HuH-7.5 (cell line): ENCODE measurements around the gene VIPR2.

ENCODE experiments used
- DNase-seq: peaks from one replicate; pipeline ENCODE4 v3.0.0; 2011; ENCODE audit warnings: low spot score

VIPR2 gene

DNA sequence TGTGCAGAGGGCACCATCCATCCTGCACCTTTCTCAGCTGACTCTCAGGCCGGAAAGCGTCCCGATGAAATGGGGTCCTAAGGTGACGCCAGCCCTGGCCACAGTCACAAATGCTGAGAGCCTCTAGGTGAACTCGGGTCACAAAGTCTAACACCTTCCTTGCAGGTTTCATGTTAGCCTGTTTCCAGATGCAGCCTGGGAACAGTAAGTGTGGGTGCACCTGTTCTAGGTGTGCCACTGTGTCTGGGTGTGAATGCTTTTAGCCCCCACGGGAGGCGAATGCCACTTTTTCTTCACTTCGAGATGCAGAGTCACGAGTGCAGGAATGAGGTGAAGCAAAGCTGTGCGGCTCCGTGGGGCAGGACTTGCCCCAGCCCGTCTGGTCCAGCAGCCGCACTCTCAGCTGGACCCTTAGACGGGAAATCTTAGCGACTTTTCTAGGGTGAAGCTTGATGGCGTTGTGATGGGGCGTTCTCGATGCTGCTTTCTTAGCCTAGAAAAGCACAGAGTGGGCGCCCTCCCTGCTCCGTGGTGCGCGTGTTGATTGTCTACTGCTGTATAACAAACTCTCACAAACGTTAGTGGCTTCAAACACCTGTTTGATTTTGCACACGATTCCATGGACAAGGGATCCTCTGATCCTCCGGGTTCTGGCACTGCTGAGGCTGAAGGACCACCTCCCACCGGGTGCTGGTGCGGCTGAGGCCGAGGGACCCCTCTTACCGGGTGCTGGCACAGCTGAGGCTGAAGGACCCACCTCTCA is 13.6 kb upstream of the VIPR2 start:
- DNase-seq: no peak

DNA sequence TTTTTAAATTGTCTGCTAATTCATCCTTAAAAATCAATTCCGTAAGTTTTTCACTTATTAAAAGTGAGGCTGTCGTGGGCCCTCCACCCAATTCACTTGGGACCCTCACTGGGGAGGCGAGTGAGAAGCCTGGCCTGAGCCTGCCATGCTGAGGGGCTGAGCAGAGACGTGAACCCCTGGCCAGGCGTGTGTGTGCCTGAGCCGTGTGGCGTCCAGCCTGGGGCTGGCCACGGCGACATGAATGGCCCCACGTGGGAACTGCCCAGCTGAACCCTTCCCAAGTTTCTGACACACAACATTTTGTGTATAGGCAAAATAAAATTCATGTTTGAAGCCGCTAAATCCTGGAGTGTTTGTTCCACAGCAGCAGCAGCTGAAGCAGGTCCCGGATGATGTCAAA is 13.0 kb upstream of the VIPR2 start:
- no peak for DNase-seq

DNA sequence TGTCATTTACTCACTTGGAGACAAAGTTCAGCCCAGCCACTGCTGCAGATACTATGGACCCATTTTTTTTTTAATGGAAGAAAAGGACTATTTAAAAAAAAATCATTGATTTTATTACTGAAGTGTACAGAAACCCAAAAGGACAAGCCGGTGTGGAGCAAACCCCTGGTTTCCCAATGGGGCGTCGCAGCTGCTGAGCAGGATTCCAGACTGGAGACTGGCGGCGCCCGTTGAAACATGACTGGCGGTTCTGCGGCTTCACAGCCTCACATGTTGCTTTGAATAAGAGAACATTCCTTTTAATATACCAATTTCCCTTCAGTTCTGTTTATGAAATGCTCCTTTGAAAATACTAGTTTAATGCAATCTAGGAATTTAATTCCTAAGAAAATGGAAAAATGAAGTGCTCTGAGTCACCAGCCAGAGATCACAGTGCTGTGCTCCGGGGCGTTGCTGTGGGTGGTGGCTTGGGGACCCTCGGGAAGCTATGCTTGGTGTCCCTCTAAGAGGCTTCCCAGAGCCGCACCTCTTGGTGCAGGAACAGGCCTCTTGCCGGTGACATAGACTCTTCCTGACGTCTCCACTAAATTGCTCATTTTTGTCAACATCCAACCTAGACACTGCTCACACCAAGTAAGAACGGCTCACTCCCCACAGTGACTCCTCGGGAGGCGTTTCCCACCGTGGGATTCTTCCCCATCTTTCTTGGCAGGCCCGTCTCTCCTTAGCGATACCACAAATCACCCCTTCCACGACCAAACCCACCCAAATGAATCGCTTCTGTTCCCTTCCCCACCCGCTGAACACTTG is 12.0 kb upstream of the VIPR2 start:
- no peak for DNase-seq

DNA sequence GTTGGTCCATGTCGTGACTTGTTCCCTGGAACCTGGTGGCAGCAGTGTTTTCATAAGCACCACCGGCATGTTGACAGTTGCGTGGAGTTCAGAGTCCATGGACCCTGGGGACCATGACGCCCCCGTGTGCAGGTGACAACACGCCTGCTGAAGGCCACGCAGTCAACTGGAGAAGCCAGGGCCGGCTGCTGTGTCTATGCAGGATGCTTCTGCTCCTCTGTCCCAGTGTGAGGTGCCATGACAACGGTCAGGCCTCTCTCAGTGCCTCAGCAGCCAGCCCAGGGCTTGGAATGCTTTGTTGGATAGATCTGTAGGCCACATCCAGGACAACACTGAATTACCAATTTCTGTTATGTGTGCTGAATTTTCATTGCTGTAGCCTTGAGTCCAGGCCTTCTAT is 10.7 kb upstream of the VIPR2 start:
- DNase-seq: no peak

DNA sequence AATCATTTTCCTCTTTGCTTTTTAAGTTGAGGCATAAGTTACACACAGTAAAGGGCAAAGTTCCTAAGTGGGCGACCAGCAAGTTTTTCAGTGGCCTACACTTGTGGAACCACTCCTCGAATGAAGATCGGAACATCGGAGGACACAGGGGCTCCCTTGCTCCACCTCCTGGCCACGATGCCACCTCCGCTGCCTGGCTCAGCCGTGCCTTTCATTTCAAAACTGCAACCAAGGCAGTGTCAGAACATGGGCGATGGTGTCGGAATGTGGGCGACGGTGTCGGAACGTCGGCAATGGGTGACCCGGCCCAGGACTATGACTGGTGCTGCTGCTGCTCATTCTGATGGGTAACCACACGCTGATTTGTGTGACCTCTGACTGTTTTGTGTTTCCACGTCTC is 9.6 kb upstream of the VIPR2 start:
- no peak for DNase-seq

DNA sequence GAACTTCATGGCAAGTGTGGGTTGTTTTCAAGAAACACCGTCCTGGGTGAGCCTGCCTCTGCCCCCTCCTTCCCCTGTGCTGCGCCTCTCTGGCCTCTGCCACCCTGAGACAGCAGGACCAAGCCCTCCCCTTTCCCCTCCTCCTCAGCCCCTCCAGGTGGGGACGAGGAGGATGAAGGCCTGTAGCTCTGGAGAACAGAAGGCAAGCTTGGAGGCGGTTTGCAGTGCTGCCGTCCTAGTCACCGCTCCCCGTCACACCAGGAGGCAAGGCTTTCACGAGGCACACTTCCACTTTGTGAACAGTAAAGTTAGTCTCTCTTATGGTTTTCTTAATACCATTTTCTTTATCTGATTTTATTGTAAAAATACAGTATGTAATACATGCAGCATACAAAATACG is 8.8 kb upstream of the VIPR2 start:
- no peak for DNase-seq

DNA sequence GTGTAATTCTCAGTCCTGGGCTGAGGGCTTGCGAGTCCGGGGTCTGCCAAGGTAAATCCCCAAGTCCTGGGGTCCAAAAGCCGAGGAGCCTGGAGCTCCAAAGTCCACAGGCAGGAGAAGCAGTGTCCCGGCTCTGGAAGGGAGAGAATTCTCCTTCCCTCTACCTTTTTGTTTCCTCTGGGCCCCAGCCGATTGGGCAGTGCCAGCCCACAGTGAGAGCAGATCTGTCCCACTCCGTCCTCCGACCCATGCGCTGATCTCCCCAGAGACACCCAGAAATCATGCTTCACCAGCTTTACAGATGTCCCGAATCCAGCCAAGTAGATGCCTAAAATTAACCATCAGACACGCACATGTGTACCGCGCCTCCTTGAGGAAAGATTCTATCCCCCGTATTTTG is 8.1 kb upstream of the VIPR2 start:
- DNase-seq: no peak

DNA sequence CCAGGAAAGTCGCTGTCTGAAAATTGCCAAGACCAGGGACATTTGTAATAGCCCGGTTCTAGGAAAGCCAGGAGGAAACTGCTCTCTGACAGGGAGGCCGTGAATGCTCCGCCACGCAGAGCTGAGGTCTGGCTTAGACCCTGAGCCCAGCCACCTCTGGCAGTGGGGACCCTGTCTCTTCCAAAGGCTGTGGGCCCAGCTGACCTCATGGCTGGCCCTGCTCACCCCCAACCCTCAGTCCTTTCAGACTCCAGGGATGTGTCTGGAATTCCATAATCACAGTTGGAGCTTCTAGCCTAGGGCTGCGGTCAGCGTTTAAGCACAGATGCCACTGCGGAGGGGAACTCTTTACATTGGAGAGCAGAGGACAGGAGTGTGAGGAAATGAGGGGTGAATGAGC is 6.6 kb upstream of the VIPR2 start:
- DNase-seq: no peak

DNA sequence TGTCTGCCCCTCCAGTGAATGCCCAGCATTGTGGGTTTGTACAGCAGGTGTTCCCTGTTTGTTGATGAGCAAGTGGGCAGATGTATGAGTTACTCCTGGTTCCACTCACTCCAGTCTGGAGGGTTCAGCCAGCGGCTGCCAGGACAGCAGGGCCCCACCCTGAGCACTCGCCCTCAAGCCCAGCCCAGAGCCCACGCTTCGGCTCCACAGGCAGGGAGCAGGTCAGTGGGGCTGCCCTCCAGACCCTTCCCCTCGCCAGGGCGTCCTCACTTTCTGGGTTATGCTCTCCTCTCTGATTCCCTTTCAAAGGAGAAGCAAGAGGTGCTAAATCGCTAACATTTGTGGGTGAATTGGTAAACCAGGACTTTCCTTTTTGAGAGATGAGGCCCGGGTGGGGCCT is 4.8 kb upstream of the VIPR2 start:
- no peak for DNase-seq

DNA sequence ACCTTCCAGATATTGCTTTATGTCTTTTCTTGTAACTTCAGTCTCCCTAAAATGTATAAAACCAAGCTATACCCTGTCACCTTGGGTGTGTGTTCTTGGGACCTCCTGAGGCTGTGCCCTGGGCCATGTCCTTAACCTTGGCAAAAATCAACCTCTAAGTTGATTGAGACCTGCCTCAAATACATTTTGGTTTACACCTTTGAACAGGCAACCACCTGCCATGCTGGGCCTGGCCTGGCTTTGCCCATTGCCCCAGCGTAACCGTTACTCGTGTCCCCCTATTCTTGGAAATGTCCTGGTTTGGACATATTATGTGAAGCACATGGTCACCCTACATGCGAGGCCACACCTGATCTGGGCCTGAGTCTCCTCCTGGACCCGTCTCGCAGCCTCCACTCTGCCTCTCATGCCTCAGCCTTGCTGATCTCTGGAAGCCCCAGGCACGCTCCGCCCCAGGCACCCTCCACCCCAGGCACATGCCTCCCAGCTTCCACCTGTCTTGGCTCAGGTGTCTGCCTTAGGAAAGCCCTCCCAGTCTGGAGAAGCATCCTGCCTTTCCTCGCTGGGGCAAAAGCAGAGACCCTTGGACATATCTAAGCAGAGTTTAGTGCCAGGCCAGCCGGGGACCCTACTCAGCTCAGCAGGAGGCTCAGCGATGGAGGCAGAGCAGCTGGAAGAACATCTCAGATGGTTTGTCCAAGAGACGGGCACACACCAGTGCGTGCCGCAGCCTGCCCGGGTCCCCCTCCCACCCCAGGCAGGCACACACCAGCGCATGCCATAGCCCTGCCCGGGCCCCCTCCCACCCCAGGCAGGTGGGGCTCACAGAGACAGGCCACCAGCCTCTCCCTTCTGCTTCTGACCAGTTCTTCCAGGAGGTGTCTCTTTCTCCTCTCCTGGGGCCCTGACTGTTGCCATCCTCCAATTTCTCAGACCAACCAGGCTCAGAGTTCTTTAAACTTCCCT is 4.0 kb upstream of the VIPR2 start:
- no peak for DNase-seq

DNA sequence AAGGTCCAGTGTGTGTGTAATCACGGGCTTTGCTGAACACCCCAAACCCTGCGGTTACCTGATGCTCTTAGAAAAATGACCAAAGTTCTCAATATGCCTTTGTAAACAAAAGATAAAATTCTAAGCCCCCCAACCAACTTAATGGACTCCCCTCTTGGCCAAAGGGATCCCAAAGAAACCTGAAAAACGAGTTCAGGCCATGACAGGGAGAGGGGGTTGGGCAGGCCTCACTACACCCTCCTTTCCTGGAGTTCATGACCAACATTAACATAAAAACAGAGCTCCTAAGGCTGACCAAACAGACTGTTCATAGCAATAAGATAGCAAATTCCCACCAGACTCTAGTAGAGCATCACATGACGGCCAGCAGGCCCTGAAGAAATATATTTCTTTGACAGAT is 3.0 kb upstream of the VIPR2 start:
- DNase-seq: no peak

DNA sequence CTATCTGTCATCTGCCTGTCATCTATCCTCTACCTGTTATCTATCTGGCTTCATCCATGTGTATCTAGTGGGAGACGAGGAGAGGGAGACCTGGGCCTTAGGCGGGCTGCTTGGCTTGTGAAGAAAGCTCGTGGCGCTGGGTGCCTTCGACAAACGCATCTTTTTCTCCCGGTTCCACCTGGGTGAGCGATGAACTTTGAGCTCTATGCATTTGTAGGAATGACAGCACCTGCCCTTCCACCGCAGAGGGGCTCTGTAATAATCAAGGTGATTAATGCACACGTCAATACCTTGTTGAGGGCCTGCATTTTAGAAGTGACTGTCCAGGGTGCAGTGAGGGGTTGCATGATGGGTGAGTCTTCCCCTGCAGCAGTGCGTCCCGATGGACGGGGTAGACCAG is 2.6 kb upstream of the VIPR2 start:
- DNase-seq: no peak

DNA sequence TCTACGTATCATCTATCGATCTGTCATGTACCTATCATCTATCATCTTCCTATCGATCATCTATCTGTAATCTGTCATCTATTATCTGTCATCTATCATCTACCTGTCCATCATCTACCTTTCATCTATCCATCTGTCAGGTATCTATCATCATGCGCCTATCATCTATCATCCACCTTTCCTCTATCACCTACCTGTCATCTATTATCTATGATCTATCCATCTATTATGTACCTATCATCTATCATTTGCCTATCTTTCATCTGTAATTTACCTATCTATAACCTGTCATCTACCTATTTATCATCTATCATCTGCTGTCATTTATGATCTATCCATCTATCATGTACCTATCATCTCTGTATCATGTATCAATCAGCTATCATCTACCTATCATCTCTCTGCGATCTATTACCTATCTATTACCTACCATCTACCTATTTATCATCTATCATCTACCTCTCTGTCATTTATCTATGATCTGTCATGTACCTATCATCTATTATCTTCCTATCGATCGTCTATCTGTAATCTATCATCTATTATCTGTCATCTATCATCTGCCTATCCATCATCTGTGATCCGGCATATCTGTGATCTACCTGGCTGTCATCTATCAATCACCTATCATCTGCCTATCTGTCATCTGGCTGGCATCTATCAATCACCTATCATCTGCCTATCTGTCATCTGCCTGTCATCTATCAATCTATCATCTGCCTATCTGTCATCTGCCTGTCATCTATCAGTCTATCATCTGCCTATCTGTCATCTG is 1.6 kb upstream of the VIPR2 start:
- DNase-seq: no peak

DNA sequence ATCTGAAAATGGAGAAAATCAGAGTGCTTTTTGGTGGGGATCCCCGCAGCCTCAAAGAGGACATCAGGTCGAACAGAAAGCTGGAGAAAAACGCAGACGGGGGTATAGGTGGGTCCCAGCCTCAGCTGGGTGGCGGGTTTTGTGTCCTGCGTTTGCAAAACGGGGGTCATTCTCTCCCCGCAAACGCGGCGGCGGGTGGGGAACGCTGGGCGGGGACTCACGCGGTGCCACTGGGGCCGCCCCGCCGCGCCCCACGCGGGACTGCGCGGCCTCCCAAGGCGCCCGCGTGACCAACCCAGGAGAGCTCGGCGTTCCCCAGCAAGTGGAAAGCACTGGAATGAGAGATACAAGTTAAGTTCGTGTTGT is 806 bp upstream of the VIPR2 start:
- no peak for DNase-seq

DNA sequence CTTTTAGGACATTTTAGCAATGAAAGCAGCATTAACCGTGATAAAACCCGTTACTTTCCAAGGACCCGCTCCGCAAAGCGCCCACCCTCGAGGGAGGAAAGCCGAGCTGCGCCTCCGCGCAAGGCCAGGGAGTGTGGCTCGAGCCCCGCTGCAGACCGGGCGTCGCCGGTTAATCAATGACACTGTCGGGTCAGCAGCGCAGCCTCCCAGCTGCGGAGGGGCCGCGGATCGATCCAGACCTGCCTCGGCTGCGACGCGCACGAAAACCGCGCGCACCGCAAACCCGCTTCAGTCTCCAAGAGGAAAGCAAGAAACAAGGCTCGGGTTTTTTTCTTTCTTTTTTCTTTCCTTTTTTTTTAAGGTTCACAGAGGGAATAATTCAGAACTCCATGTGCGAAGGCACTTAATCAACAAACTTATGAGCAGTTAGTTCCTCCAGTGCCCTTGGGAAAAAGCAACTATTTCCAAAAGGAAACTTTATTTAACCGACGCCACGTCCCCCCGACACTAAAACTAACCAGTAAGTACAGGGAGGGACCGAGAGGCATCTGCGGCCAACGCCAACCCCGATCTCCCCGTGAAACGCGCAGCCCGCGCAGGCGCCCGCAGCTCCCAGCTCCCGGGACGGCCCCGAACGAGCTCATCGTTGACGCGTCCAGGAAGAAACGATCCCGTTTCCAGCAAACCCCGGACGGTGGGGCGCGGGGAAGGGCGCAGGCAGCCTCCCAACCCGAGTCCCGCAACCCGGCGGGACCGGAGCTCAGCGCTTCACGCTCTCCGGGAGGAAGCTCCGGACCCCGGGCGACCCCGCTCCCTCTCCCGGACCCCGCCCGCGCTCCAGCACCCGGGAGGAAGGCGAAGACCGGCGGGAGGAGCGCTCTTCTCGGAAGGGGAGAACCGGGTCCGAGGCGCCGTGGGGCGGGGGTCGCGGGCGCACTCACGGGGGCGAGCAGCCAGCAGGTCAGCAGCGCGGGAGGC is 598 bp downstream of the VIPR2 start:
- no peak for DNase-seq

DNA sequence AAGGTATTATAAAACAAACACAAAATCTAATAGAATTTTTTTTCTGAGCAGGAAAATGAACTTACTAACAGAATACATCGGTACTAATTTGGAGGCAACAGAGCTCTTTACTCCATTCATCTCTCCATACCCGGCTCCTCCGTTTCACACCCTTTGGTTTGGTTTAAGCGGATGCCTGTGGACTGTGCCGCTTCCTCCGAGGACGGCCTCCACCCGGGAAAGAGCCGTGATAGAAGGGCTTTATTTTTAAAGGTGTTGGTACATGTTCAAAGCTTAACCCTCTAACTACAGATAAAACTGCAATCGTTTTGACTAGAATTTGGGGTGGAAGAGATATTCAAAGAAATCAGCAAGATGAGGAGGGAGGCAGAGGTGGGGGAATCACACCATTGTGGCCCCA is 1.9 kb downstream of the VIPR2 start:
- no peak for DNase-seq

DNA sequence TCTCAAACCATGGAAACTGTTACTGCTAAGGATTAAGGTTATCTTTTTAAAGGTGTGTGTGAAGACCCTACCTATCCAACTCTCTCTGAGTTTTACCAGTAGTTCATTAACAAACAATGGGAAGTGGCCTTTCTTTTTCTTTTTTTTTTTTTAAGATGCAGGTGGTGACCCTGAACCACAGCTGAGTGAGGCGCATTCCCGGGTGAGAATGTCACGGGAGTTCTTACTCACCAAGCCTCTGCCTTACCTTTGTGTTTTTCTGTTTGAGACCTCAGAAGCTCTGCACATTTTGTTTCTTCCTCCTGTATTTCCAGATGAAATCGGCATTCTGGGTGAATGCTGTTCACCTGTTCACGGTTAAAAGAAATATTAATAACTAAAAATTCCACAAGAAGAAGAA is 2.5 kb downstream of the VIPR2 start:
- no peak for DNase-seq

DNA sequence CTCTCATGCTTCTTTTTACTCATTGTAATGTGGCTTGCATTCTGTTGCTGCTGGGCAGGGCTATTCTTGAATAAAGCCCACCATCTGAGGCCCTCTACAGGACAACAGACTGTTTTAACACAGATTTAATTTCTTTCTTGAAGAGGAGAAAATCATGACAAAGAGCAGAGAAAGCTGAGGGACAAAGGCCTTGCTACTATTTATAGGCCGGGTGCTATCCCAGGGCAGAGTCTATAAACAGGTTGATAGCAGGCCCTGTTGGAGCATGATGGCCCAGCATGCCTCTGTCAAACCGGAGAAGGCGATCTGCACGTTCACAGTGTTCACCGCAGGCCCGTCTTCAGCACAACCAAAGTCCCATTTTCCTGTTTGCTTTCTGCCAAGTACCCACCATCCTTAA is 3.0 kb downstream of the VIPR2 start:
- no peak for DNase-seq

DNA sequence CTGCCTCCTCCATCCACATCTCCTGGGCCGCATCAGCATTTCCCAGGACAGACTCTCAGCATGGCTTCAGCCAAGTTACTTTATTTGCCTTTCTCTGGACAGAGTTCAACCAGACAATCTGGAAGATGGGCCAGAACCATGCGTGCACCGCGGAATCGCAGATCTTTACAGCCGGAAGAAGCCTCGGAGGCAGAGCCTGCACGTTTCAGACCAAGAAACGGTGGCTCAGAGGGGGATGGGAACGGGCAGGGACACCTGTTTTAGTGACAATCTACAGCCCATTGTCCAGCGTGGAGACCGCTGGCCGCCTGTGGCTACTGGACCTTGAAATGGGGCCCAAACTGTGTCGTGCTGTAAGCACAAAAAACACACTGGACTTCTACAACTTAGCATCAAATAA is 3.5 kb downstream of the VIPR2 start:
- DNase-seq: no peak

DNA sequence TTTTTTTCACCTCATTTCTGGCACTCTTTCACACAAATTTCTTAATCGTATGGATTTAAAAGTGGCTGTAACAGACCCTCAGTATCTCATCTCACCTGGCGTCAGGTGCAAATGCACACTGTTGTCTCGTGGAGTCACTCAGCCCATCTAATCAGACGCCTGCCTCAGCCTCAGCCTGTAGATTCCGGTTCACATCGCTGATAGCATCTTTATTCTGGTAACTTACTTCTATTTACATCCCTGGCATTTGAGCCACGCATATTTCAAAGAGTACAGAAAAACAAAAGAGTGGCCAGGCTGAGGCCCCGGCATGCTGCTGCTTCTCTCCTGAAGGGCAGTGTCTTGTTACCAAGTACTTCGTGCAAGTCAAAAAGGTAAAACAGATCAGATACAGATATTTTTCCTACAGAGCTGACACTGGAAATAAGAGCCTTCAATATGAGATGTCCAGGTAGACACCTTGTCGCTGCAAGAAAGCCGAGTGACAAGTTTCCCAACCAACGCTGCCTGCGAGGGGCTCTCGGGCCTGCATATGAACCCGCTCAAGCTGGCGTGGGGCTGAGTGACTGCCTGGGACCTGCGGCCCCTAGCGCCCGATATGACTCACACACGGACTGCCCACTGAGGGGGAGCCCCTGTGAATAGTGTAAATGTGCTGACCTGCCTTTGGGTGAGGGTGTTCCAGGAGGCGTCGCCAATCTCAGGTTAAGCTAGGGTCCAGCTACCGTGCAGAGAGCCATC is 4.3 kb downstream of the VIPR2 start:
- no peak for DNase-seq
